GM18508 (cell line): ENCODE measurements around the gene ZNF546.

Experiments used
- ATAC-seq: cut with Tn5 transposase; IDR thresholded peaks from one replicate; pipeline ENCODE4 v1.9.1; 2021; ENCODE audit warnings: moderate number of reproducible peaks; ENCODE audit not compliant: insufficient read depth, unreplicated experiment

The ZNF546 gene

DNA sequence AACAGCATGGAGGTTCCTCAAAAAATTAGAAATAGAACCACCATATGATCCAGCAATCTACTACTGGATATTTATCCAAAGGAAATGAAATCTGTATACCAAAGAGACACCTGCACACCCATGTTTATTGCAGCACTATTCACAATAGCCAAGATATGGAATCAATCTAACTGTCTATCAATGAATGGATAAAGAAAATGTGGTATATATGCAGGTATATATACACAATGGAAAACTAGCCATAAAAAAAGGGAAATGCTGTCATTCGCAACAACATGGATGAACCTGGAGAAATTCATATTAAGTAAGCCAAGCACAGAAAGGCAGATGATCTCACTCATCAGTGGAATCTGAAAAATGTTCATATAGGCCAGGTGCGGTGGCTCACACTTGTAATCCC lies 56.6 kb downstream of the ZNF546 start:
- no peak for ATAC-seq

DNA sequence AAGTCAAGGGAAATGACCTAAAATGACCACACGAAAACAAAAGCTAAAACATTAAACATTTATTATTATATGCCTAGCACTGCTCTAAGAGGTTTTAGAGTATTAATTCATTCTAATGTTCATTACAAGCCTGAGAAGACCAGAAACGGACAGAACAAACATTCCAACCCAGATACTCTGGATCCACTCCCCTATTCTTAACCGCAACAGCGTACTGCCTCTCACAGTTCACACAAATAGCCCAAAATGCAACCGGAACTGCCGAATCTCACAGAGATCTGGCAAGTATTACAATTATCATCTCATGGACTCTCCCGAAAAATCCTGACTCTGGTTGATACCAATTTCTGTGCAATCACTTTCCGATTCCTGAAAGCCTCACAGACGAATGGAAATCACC lies 57.8 kb downstream of the ZNF546 start:
- ATAC-seq, result no peak

DNA sequence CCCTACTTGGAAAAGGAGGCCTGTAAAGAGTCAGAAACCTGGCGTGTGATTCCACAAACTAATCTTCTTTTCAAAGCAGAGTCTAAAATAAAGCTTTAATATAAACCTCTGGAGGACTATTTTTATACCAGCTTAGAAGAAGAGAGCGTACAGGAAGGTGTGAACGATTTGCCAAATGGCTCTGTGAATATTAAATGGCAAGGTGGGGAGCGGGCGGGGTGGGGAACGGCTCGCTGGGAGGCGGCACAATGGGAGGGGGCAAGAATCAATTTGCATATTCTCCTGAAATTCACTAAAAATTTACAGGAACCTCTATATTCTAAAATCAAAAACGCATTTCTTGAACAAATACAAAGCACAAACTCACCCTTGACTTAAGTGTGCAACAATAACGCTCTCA lies 58.2 kb downstream of the ZNF546 start:
- ATAC-seq, result no peak

DNA sequence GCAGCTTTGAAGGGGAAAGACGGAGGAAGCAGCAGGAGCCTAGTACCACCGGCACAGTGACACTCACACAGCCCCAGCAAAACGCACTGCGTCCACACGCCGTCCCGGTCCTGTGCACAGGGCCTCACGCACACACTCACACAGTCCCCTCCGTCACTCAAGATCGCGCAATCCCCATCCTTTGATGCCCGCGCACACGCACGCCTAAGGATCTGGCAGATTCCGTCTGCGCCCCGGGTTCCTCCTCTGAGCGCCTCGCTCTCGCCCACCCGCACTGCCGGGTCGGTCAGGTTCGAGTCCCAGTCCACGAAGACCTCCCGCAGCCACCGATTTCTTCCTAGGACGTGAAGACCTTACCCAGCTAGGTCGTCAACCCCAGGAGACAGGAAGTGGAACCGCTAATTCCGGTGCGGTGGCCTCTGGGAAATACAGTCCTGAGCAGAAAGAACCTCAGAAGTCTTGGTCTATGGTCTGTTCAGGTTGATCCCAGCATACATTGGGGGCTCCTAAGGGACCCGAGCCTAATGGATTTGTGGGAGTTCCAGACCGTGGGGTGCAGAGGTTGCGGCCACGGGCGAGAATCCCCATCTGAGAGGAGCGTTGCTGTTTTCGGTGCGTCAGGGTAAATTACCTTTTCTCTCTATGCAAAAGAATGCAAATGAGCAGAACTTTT lies 59.1 kb downstream of the ZNF546 start, which contains the start of gene ZNF780B:
TSS of gene ZNF780B (minus strand) at position 400 of the 673 bp plus-strand sequence. CDS start 5,899 bp downstream, outside the sequence.
- no peak for ATAC-seq

DNA sequence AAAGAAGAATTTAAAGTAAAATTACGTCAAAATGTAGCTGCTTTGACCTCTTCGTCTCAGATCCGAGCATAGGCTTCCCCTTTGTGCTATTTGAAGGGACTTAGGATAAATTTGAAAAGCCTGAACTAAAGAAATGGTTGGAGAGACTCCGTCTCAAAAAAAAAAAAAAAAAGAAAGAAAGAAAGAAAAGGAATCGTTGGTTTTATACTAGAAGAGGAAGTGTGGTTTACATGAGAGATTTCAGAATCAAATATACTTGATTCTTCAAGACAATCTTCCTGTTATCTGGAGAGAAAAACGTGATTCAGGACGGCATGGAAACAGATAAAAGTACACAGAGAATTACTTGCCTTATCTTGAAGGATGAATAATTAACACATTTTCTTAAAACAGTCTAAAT lies 59.6 kb downstream of the ZNF546 start:
- ATAC-seq, result no peak

DNA sequence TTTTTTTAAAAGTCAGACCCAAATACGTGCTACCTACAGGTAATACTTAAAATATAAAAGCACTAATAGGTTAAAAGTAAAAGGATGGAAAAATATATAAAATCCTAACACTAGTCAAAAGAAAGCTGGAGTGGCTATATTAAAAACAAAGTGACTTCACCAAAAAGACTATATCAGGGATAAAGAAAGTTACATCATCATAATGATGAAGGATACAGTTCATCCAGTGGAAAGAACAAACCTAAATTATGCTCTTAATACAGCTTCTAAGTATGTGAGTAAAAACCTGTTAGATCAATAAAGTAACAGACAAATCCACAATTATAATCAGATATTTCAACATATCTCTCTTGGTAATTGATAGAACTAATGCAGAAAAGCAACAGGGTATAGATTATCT lies 60.3 kb downstream of the ZNF546 start:
- no peak for ATAC-seq

DNA sequence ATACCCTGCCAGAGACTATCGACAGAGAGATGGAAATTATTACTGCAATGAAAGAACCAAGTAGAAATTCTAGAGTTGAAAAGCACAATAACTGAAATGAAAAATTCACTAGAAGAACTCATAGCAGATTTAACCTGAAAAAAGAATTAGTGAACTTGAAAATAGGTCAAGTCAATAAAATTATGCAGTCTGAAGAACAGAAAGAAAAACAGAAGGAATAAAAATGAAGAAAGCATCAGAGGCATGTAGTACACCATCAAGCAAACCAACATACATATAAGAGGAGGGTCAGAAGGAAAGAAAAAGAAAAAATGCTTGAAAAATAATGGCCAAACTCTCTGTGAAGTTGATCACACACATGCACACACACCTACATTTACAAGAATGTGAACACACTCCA lies 62.8 kb downstream of the ZNF546 start:
- no peak for ATAC-seq

DNA sequence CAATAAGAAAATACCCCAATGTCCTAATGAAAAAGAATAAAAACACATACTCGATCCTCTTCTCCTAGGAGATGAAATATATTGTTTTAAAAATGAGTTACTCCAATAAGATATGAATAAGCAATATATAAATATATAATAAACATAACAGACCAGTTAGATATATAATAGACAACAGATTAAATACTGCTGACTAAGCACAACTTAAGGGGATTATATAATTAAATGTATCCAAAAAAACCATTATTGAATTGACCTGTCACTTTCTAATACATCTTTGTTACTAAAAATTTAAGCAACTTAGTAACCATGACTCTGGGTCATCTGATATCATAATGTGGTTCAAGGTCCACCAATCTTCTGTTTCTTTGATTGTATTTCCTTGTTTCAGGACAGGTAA lies 73.2 kb downstream of the ZNF546 start:
- no peak for ATAC-seq
